Esophagus squamous epithelium (tissue), 5 donors: ENCODE measurements around the gene SYT3. TPM values are rescaled to one million over a fixed set of nuclear protein-coding genes. Genes with fewer than 3 reads are reported as not detected.

Experiments used
- DNase-seq: peaks from one replicate; lab custom pipeline; 2025; lab: John Stamatoyannopoulos, UW
- H3K27ac ChIP-seq, 4 donors: fragments of 200-600 bp; sonication (generic); one replicate each; pipeline ENCODE4 v1.5.1; 2016 to 2019; ENCODE audit warnings: mild to moderate bottlenecking in 1 of 4
- H3K27me3 ChIP-seq, 4 donors: fragments of 200-600 bp; sonication (generic); 1 replicate in 3 of 4; 2 replicates in 1 of 4; pipeline versions ENCODE4 v1.5.1 to v1.6.0; 2017 to 2021; ENCODE audit warnings: antibody characterized with exemption in 1 of 4
- H3K36me3 ChIP-seq, 3 donors: fragments of 200-600 bp; sonication (generic); one replicate each; pipeline ENCODE4 v1.5.1; 2016 to 2019
- H3K4me1 ChIP-seq, 3 donors: fragments of 200-600 bp; sonication (generic); one replicate each; pipeline ENCODE4 v1.5.1; 2017 to 2019
- H3K4me3 ChIP-seq, 4 donors: fragments of 200-600 bp; sonication (generic); 1 replicate in 3 of 4; 2 replicates in 1 of 4; pipeline ENCODE4 v1.5.1; 2016 to 2019; ENCODE audit warnings: mild to moderate bottlenecking in 2 of 4, moderate library complexity in 1 of 4
- H3K9me3 ChIP-seq, 3 donors: fragments of 200-600 bp; sonication (generic); one replicate each; pipeline ENCODE4 v1.5.1; 2016 to 2019
- POLR2A ChIP-seq, 4 donors: fragments of 450-650 bp; IDR thresholded peaks; one replicate each; pipeline ENCODE4 v1.6.1; 2017; ENCODE audit warnings: antibody characterized with exemption in 4 of 4, mild to moderate bottlenecking in 4 of 4, moderate library complexity in 3 of 4
- WGBS, 2 donors: methylation state at CpG; one replicate each; pipeline ENCODE4 v1.1.5; 2018; 5-methylcytosine and 5-hydroxymethylcytosine counted together
- intact Hi-C: fragments of 100-400 bp; cut with DNase I; formaldehyde crosslinking; loops from one replicate; pipeline ENCODE4 v1.15.0; 2022
- total RNA-seq, 4 donors: library from RNA; depleted of rRNA; stranded (reverse); fragments of >200 nt; gene quantifications; one replicate each; pipeline ENCODE4 v1.1.0, GENCODE V29; 2016
- TF ChIP-seq, protein P1 (sequence below), 6 experiments: fragments of 450-650 bp in 4 of 6; fragments of 200-600 bp in 2 of 6; sonication (generic) in 2 of 6; IDR thresholded peaks; one replicate each; pipeline ENCODE4 v1.5.1; 2016 to 2019; ENCODE audit warnings: antibody characterized with exemption in 6 of 6, mild to moderate bottlenecking in 4 of 6, moderate library complexity in 4 of 6
- donor health status: DM: yes; HTN: yes; CAD: no.

The SYT3 gene
- total RNA-seq, 4 donors from 2014 or later: 0.53 to 2.2 TPM; not detected in 2

DNA sequence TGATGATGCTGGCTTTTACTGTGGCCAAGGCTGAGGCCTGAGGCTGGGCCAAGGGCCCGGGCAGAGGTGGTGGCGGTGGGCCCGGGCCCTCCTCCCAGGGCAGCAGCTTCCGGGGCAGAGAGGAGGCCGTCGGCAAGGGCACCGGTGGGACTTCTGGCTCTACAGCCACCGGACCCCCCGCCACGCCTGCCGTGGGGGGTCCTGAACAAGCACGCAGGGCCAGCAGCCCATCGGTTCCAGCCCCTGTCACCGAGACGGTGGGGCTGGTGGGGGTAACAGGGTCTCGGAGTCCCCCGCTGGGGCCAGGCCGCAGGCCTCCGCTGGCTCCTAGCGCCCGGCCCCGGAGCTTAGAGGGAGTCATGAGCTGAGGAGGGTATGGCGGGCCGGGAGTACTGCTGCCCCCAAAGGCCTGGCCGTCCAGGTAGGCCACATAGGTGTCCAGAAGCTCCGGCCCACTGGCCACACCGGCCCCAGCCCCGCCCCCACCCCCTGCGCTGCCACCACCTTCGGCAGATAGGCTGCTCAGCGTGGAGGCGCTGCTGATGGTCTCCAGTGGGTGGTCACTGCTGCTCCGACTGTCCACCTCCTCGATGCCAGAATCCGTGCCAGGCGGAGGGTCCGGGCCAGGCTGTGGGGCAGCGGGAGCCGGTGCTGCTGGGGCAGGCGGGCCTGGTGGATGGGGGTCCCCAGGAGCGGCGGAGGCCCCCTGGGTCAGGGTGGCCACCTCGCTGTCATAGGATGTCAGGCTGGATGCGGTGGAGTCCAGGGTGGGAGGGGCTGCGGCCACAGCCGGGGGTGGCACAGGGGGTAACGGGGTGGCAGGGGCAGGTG is 26.9 kb upstream of the SYT3 start:
- no peaks in the 10 kb centered on the region for H3K9me3 ChIP-seq
- intact Hi-C loops: no loop called here
- no peak overlapping the region for H3K27ac ChIP-seq
- peaks cover 17 to 95% (median 29%) of the 10 kb centered on the region in 4 donors for H3K27me3 ChIP-seq
- H3K36me3 ChIP-seq: no peaks in the 10 kb centered on the region
- TF ChIP-seq, protein P1, sequence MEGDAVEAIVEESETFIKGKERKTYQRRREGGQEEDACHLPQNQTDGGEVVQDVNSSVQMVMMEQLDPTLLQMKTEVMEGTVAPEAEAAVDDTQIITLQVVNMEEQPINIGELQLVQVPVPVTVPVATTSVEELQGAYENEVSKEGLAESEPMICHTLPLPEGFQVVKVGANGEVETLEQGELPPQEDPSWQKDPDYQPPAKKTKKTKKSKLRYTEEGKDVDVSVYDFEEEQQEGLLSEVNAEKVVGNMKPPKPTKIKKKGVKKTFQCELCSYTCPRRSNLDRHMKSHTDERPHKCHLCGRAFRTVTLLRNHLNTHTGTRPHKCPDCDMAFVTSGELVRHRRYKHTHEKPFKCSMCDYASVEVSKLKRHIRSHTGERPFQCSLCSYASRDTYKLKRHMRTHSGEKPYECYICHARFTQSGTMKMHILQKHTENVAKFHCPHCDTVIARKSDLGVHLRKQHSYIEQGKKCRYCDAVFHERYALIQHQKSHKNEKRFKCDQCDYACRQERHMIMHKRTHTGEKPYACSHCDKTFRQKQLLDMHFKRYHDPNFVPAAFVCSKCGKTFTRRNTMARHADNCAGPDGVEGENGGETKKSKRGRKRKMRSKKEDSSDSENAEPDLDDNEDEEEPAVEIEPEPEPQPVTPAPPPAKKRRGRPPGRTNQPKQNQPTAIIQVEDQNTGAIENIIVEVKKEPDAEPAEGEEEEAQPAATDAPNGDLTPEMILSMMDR (IDR thresholded peaks at IDR 0.05): no peak
- no peak for TF ChIP-seq POLR2A (IDR thresholded peaks at IDR 0.05)
- DNase-seq: no peak
- no peak overlapping the region for H3K4me3 ChIP-seq
- no CpG with 5 or more reads among the region's 47 CpGs for WGBS, 2 donors
- peaks cover 0 to 27% (median 14%) of the 10 kb centered on the region in 3 donors for H3K4me1 ChIP-seq

DNA sequence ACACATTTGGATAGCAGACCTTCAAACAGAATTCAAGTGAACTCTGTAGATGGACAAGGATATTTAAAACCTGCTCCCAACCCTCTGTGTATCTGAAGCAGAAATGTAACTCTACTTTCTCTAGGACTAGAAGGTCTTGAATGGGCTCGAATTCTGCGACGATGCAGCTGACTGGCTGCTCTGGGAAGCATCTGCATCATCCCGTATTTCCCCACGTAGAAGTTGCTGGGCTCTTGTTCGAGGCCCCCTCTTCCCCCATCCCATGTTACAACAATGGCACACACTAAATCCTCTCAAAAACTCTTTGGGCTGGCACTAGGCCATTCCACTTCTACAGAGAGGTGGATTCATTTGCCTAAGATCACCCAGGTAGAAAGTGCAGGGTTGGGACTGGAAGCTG is 24.5 kb upstream of the SYT3 start:
- no peak for TF ChIP-seq POLR2A (IDR thresholded peaks at IDR 0.05)
- TF ChIP-seq, protein P1 (IDR thresholded peaks at IDR 0.05): no peak
- H3K27me3 ChIP-seq: peaks cover 26 to 95% (median 27%) of the 10 kb centered on the region in 4 donors
- no peak for DNase-seq

DNA sequence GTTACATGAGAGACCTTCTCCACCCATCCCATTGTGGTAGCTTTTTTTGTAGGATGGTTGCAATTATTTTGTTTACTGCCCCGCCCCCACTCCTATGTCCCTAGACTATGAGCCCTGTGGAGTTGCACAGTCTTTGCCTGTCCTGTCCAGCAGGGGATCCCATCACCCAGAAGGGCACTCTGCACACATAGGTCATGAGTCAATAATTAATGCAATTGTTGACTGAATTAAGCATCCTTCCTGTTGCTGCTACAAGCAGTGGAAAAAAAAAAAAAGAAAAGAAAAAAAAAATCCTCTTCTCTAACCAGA is 23.8 kb upstream of the SYT3 start:
- TF ChIP-seq POLR2A (IDR thresholded peaks at IDR 0.05): no peak
- TF ChIP-seq, protein P1 (IDR thresholded peaks at IDR 0.05): no peak
- H3K27me3 ChIP-seq: peaks cover 23 to 95% (median 28%) of the 10 kb centered on the region in 4 donors
- H3K4me1 ChIP-seq: peaks cover 9 to 38% (median 18%) of the 10 kb centered on the region in 3 donors
- H3K9me3 ChIP-seq: no peaks in the 10 kb centered on the region
- no peaks in the 10 kb centered on the region for H3K36me3 ChIP-seq
- H3K4me3 ChIP-seq: no peak overlapping the region
- intact Hi-C loops: no loop called here
- no peak overlapping the region for H3K27ac ChIP-seq
- no peak for DNase-seq
- 70 to 100% methylated on average over 1 of the region's 1 CpG for WGBS, 2 donors

More for the DNA sequence above, 24.5 kb upstream of the SYT3 start:
- WGBS, 2 donors: 79 to 88% methylated on average over 6 of the region's 6 CpGs
- Histone ChIP-seq H3K4me1 (peaks cover 3 to 33% (median 14%) of the 10 kb centered on the region in 3 donors), H3K9me3 (no peaks in the 10 kb centered on the region), H3K27ac (no peak overlapping the region), H3K4me3 (no peak overlapping the region), H3K36me3 (no peaks in the 10 kb centered on the region)
- intact Hi-C loops: no loop called here

GRCh38 chr19:50662651-50663481 is 23.2 kb upstream of the SYT3 start:
- Histone ChIP-seq H3K4me1 (peaks cover 12 to 38% (median 17%) of the 10 kb centered on the region in 3 donors), H3K27ac (no peak overlapping the region), H3K36me3 (no peaks in the 10 kb centered on the region), H3K27me3 (peaks cover 21 to 95% (median 25%) of the 10 kb centered on the region in 4 donors), H3K9me3 (no peaks in the 10 kb centered on the region), H3K4me3 (no peak overlapping the region)
- DNase-seq: no peak
- TF ChIP-seq, protein P1 (IDR thresholded peaks at IDR 0.05): no peak
- no peak for TF ChIP-seq POLR2A (IDR thresholded peaks at IDR 0.05)
- 50 to 51% methylated on average over 16 of the region's 16 CpGs for WGBS, 2 donors
- intact Hi-C loops: no loop called here
